ENCODE data around the gene MFF.

- TF ChIP-seq, protein P1, sequence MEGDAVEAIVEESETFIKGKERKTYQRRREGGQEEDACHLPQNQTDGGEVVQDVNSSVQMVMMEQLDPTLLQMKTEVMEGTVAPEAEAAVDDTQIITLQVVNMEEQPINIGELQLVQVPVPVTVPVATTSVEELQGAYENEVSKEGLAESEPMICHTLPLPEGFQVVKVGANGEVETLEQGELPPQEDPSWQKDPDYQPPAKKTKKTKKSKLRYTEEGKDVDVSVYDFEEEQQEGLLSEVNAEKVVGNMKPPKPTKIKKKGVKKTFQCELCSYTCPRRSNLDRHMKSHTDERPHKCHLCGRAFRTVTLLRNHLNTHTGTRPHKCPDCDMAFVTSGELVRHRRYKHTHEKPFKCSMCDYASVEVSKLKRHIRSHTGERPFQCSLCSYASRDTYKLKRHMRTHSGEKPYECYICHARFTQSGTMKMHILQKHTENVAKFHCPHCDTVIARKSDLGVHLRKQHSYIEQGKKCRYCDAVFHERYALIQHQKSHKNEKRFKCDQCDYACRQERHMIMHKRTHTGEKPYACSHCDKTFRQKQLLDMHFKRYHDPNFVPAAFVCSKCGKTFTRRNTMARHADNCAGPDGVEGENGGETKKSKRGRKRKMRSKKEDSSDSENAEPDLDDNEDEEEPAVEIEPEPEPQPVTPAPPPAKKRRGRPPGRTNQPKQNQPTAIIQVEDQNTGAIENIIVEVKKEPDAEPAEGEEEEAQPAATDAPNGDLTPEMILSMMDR (IDR thresholded peaks at IDR 0.05 in 4 of 5, conservative IDR thresholded peaks at IDR 0.05 in 1 of 5), result no peak
- TF ChIP-seq POLR2A (IDR thresholded peaks at IDR 0.05), result no peak
These were observed 29.2 kb upstream of the MFF start for GRCh38 chr2:227295806-227296205.

Measured in gastrocnemius medialis (tissue), 4 donors.